ENCODE results near the gene HOXB9.

HOXB9 gene

DNA sequence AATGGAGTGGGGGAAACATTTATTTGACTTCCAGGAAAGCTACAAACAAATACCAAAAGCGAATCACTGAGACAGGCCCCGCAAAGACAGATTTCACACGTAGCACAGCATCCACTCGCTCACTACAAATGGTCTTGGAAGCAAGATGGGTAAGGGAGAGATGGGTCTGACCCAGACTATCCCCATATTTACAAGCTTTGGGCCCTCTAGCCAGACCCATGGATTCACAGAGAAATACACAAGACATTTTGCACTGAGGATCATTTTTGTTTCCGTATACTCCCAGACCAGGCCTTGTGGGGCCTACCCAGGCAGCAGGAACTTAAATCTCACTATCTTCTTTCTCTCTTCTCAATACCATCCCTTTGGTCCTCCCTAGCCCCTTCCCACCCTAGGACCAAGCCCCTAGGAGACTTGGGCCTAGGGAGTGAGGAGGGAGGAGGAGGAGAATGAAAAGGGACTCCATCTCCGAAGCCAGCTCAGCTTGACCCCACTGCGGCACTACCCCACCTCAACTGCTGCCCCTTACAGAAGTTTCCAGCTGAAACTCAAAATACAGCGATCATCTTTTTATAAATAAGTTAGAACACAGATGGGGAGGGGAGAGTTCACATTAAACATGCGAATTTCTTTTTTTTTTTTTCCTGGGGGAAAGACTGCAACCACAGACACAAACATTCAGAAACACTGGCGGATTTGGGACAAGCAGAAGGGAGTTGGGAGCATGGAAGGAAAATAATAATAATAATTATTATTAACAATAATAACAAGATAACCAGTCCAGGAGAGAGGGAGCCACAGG is 34.7 kb downstream of the HOXB9 start:
- peak overlapping the region in 4 of 7 experiments; percentile 75 to 97 (median 83) for H3K4me3 ChIP-seq (ENCODE audit: control insufficient read depth in 1 of 7, extremely low read depth in 1 of 7, insufficient read depth in 4 of 7, low read depth in 2 of 7, low read length in 6 of 7)

DNA sequence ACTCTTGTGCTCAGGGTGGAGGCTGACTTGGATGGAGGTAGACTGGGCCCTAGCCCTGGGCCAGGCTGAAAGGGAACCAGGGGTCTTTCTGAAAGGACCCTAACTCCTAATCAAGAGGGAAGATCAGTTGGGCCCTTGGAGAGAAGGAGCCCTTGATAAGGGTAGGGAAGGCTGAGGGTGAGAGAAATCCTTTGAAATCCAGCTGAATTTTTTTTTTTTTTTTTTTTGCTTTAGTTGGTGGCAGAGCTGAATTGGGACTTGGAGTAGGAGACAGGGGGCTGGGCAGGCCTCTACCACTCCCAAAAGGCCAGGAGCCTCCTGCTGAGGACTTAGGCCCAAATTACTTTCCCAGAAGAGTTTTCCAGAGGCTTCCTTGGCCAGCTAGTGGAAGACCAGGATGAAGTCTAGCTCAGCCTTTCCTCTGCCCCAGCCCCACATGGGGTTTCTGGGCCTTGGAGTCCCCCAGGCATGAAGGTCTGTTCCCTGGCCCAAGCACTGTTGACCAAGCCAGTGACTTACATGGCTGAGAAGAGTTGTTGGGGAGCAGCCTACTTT is 35.5 kb downstream of the HOXB9 start:
- H3K27ac ChIP-seq (ENCODE audit: insufficient read depth in 1 of 2, low read depth in 1 of 2, low read length in 2 of 2, poor library complexity in 1 of 2, severe bottlenecking in 2 of 2) = peak overlapping the region; percentile 80 to 87
- DNase-seq = no peak
- POLR2A ChIA-PET = interaction anchor here (0.6 to 0.8 kb wide), 2 partner anchors 10 to 202 kb away, joined by 3 read pairs; no protein-coding TSS in a partner anchor
- H3K9me3 ChIP-seq (ENCODE audit: control extremely low read depth in 1 of 5, control insufficient read depth in 4 of 5, insufficient read depth in 2 of 5, low read depth in 1 of 5, low read length in 4 of 5) = no peaks in the 10 kb centered on the region
- CTCF ChIA-PET = interaction anchor here (0.8 to 4.2 kb wide), 7 partner anchors 36 to 436 kb away, joined by 3 to 22 read pairs (median 3); no protein-coding TSS in a partner anchor
- peaks cover 13 to 84% (median 66%) of the 10 kb centered on the region in 4 experiments for H3K4me1 ChIP-seq (ENCODE audit: control extremely low read depth in 1 of 4, control insufficient read depth in 4 of 4, insufficient read depth in 4 of 4, low read length in 3 of 4)
- H3K36me3 ChIP-seq (ENCODE audit: control insufficient read depth in 4 of 4, insufficient read depth in 4 of 4, low read length in 3 of 4) = peaks cover 0 to 3% (median 0%) of the 10 kb centered on the region in 4 experiments
- peaks cover 0 to 14% (median 0%) of the 10 kb centered on the region in 5 experiments for H3K27me3 ChIP-seq (replicated peaks in 2 of 5; ENCODE audit: control insufficient read depth in 4 of 5, insufficient read depth in 5 of 5, low read length in 4 of 5)
- peak overlapping the region in 6 of 7 experiments; percentile 11 to 97 (median 86) for H3K4me3 ChIP-seq (ENCODE audit: control insufficient read depth in 1 of 7, extremely low read depth in 1 of 7, insufficient read depth in 4 of 7, low read depth in 2 of 7, low read length in 6 of 7)

More for the DNA sequence above, 34.7 kb downstream of the HOXB9 start:
- 39% methylated on average over 5 of the region's 10 CpGs for WGBS (ENCODE audit: insufficient coverage)
- CTCF ChIA-PET = interaction anchor here (0.8 to 4.3 kb wide), 12 partner anchors 27 to 565 kb away, joined by 3 to 31 read pairs (median 6); no protein-coding TSS in a partner anchor
- Histone ChIP-seq H3K9me3 (ENCODE audit: control extremely low read depth in 1 of 5, control insufficient read depth in 4 of 5, insufficient read depth in 2 of 5, low read depth in 1 of 5, low read length in 4 of 5) (no peaks in the 10 kb centered on the region), H3K4me1 (ENCODE audit: control extremely low read depth in 1 of 4, control insufficient read depth in 4 of 4, insufficient read depth in 4 of 4, low read length in 3 of 4) (peaks cover 13 to 84% (median 65%) of the 10 kb centered on the region in 4 experiments), H3K27me3 (replicated peaks in 2 of 5; ENCODE audit: control insufficient read depth in 4 of 5, insufficient read depth in 5 of 5, low read length in 4 of 5) (peaks cover 0 to 14% (median 0%) of the 10 kb centered on the region in 5 experiments), H3K36me3 (ENCODE audit: control insufficient read depth in 4 of 4, insufficient read depth in 4 of 4, low read length in 3 of 4) (peaks cover 0 to 3% (median 0%) of the 10 kb centered on the region in 4 experiments), H3K27ac (ENCODE audit: insufficient read depth in 1 of 2, low read depth in 1 of 2, low read length in 2 of 2, poor library complexity in 1 of 2, severe bottlenecking in 2 of 2) (peak overlapping the region; percentile 80 to 87)
- POLR2A ChIA-PET = interaction anchor here (0.6 to 1.3 kb wide), 3 partner anchors 200 to 255 kb away, joined by 3 to 4 read pairs (median 3); no protein-coding TSS in a partner anchor
- DNase-seq = peak in 1 of 3 donors; percentile 49

DNA sequence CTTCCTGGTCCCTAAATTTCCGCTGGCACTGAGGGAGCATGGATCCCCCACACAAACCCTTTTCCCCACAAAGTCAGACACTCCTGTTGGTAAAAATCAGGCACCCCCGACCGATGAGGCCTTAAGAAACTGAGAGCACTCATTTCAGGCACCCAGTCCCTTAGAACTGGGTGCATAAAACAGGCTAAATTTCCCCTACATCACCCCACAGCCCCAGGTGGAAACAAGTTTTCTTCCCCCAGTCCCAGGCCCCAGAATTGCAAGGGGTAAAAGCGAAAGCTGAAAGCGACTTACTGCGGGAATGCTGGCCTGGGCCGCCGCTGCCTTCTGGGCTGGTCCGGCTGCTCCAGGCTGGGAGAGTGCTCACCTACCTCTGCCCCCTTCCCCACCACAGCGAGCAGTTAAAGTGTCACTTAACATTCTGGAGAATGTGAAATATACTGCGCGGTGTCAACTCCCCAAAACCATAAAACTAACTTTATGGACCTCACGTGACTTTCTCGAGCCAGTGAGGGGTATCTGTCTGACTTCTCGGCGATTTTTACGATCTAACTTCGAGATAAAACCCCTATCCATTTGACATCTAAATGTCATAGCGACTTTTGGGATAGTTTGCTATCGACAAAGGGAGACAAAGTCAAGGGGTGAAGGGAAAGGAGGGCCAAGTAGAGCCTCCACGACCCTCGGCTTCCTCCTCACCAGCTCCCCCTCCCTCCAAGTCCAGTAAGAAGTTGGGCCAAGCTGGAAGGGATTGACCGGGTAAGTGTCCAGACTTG is 36.1 kb downstream of the HOXB9 start, which contains the start of gene HOXB3:
Gene HOXB3, minus strand, starts transcription at position 411 of the 776 bp plus-strand sequence. CDS start 37,767 bp downstream, outside the sequence.
- Histone ChIP-seq H3K36me3 (ENCODE audit: control insufficient read depth in 4 of 4, insufficient read depth in 4 of 4, low read length in 3 of 4) (no peaks in the 10 kb centered on the region), H3K27me3 (replicated peaks in 2 of 5; ENCODE audit: control insufficient read depth in 4 of 5, insufficient read depth in 5 of 5, low read length in 4 of 5) (peaks cover 0 to 14% (median 0%) of the 10 kb centered on the region in 5 experiments), H3K27ac (ENCODE audit: insufficient read depth in 1 of 2, low read depth in 1 of 2, low read length in 2 of 2, poor library complexity in 1 of 2, severe bottlenecking in 2 of 2) (peak within 1 kb of the TSS; percentile 80 to 87), H3K4me1 (ENCODE audit: control extremely low read depth in 1 of 4, control insufficient read depth in 4 of 4, insufficient read depth in 4 of 4, low read length in 3 of 4) (peaks cover 13 to 85% (median 69%) of the 10 kb centered on the region in 4 experiments), H3K9me3 (ENCODE audit: control extremely low read depth in 1 of 5, control insufficient read depth in 4 of 5, insufficient read depth in 2 of 5, low read depth in 1 of 5, low read length in 4 of 5) (no peaks in the 10 kb centered on the region), H3K4me3 (ENCODE audit: control insufficient read depth in 1 of 7, extremely low read depth in 1 of 7, insufficient read depth in 4 of 7, low read depth in 2 of 7, low read length in 6 of 7) (peak within 1 kb of the TSS; percentile 45 to 97 (median 82))
- POLR2A ChIA-PET = interaction anchor here (0.5 to 0.8 kb wide), 2 partner anchors 10 to 1522 kb away, joined by 3 to 4 read pairs; no protein-coding TSS in a partner anchor
- CTCF ChIA-PET = interaction anchor here (1.0 to 4.2 kb wide), 9 partner anchors 14 to 435 kb away, joined by 3 to 22 read pairs (median 4); no protein-coding TSS in a partner anchor
- peak in 2 of 3 donors; percentile 62 to 71 for DNase-seq
- WGBS (ENCODE audit: insufficient coverage) = 2% methylated on average over 16 of the region's 23 CpGs

DNA sequence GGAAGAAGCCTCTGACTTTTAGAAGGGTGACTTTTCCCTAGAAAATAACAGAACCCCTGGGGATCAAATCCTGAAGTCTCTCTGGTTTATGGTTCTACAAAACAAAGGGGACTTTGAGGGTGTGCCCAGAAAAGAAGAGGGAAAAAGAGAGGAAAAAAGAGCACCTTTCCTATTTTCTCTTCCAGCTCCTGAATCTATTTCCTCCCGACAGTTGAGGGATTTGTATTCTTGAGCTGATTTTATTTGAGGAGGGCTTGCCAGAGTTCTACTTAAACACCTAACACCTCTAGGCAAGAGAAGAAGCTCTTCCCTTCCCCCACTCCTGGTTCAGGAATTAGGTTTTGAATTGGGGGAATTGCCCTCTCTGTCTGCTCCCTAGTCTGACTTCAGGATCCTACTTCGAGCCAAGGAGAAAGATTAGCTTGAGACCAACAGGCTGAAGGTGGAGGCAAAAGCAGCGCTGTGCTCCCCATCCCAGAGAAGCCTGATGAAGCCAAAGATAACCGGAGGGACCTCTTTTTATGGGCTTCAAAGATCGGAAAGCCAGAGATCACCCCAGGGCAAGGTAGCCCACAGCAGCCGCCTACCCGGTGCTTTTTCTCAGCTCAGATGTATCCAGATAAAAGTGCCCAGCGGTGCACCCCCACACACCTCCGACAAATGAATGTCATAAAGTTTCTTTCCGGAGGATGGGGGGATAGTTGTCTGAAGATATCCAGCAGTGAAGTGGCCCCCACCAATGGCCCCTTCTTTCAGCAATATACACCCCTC is 36.9 kb downstream of the HOXB9 start:
- Histone ChIP-seq H3K4me1 (ENCODE audit: control extremely low read depth in 1 of 4, control insufficient read depth in 4 of 4, insufficient read depth in 4 of 4, low read length in 3 of 4) (peaks cover 13 to 86% (median 72%) of the 10 kb centered on the region in 4 experiments), H3K27me3 (replicated peaks in 2 of 5; ENCODE audit: control insufficient read depth in 4 of 5, insufficient read depth in 5 of 5, low read length in 4 of 5) (peaks cover 0 to 14% (median 0%) of the 10 kb centered on the region in 5 experiments), H3K27ac (ENCODE audit: insufficient read depth in 1 of 2, low read depth in 1 of 2, low read length in 2 of 2, poor library complexity in 1 of 2, severe bottlenecking in 2 of 2) (peak overlapping the region; percentile 80 to 87), H3K9me3 (ENCODE audit: control extremely low read depth in 1 of 5, control insufficient read depth in 4 of 5, insufficient read depth in 2 of 5, low read depth in 1 of 5, low read length in 4 of 5) (no peaks in the 10 kb centered on the region), H3K36me3 (ENCODE audit: control insufficient read depth in 4 of 4, insufficient read depth in 4 of 4, low read length in 3 of 4) (no peaks in the 10 kb centered on the region), H3K4me3 (ENCODE audit: control insufficient read depth in 1 of 7, extremely low read depth in 1 of 7, insufficient read depth in 4 of 7, low read depth in 2 of 7, low read length in 6 of 7) (peak overlapping the region; percentile 45 to 97 (median 82))
- 6% methylated on average over 6 of the region's 10 CpGs for WGBS (ENCODE audit: insufficient coverage)
- POLR2A ChIA-PET = interaction anchor here (1.0 kb wide), 1 partner anchor 106 kb away, joined by 4 read pairs; no protein-coding TSS in a partner anchor
- DNase-seq = peak in 1 of 3 donors; percentile 38
- CTCF ChIA-PET = interaction anchor here (0.8 to 2.1 kb wide), 15 partner anchors 13 to 284 kb away, joined by 3 to 11 read pairs (median 4); no protein-coding TSS in a partner anchor

DNA sequence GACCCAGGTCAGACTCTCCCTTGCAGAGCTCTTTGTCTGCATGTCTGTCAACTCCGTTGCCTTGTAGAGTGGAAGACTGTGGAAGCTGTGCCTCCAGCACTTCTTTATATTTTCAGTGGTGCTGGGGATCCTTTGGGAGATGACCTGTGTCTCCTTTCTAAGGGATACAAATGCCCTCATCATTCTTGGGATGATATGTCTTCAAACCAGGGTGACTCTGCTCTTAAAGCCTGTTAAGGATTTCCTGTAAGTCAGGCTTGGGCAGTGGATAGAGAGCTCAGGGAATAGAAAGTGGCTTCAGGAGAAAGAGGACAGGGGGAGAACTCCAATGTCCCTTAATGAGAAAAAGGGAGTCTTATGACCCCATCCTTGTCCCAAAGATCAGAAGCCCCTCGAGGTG is 37.6 kb downstream of the HOXB9 start:
- H3K9me3 ChIP-seq (ENCODE audit: control extremely low read depth in 1 of 5, control insufficient read depth in 4 of 5, insufficient read depth in 2 of 5, low read depth in 1 of 5, low read length in 4 of 5) = no peaks in the 10 kb centered on the region
- peak overlapping the region; percentile 80 to 87 for H3K27ac ChIP-seq (ENCODE audit: insufficient read depth in 1 of 2, low read depth in 1 of 2, low read length in 2 of 2, poor library complexity in 1 of 2, severe bottlenecking in 2 of 2)
- no peaks in the 10 kb centered on the region for H3K36me3 ChIP-seq (ENCODE audit: control insufficient read depth in 4 of 4, insufficient read depth in 4 of 4, low read length in 3 of 4)
- peak overlapping the region in 6 of 7 experiments; percentile 53 to 97 (median 86) for H3K4me3 ChIP-seq (ENCODE audit: control insufficient read depth in 1 of 7, extremely low read depth in 1 of 7, insufficient read depth in 4 of 7, low read depth in 2 of 7, low read length in 6 of 7)
- H3K4me1 ChIP-seq (ENCODE audit: control extremely low read depth in 1 of 4, control insufficient read depth in 4 of 4, insufficient read depth in 4 of 4, low read length in 3 of 4) = peaks cover 13 to 89% (median 71%) of the 10 kb centered on the region in 4 experiments
- no peak for DNase-seq
- 14% methylated on average over 1 of the region's 2 CpGs for WGBS (ENCODE audit: insufficient coverage)
- ChIA-PET CTCF (interaction anchor here (0.8 to 2.1 kb wide), 26 partner anchors 12 to 284 kb away, joined by 3 to 11 read pairs (median 4); partner anchors contain the start of gene HOXB8), POLR2A (interaction anchor here (0.5 to 1.6 kb wide), 5 partner anchors 8 to 248 kb away, joined by 3 to 7 read pairs (median 4); no protein-coding TSS in a partner anchor)
- peaks cover 0 to 11% (median 0%) of the 10 kb centered on the region in 5 experiments for H3K27me3 ChIP-seq (replicated peaks in 2 of 5; ENCODE audit: control insufficient read depth in 4 of 5, insufficient read depth in 5 of 5, low read length in 4 of 5)
